HS-27A (cell line): ENCODE measurements around the gene CHPF2.

ENCODE experiments used
- DNase-seq: peaks from one replicate; pipeline ENCODE4 v3.0.0-alpha.2; 2012; ENCODE audit warnings: low read depth, missing footprints

CHPF2 gene

DNA sequence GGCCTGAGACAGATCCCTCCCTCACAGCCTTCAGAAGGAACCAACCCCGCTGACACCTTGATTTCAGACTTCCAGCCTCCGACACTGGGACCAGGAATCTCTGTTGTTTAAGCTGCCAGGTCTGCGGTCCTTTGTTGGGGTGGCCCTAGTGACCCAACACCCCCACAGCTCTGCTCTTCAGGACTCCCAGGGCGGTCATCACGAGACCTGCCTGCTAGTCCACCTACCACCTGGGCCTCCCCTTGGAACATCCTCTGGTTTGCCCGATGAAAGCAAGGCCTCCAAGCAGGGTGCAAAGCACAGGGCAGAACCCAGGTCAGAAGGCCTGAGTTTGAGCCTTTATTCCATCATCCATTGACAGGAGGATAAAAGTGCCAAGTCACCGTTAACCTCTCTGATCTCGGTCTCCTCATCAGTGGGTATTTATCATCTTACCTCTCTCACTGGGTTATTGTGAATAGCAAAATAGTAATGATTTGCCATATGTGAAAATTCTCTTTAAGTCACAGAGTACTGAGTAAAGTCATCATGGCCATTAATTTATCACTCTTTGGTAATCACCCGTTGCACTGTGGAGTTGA lies 33.2 kb downstream of the CHPF2 start:
- no peak for DNase-seq

DNA sequence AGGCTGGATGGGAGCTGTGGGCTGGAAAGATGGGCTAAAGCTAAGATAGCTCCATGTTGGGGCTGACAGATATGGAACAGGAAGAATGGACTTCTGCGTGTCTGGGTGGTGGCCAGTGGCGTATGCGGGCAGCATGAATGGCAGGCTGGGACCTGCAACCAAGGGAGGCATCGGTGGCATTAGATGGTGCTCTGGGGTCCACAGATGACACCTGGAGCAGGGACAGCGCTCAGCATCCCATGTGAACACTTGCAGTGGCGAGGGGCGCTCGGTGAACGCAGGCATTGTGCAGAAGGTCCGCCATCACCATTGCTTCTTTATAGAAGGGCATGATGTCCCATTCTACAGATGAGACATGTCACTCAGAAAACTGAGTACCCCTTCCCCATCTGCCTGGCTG lies 37.2 kb downstream of the CHPF2 start:
- no peak for DNase-seq

DNA sequence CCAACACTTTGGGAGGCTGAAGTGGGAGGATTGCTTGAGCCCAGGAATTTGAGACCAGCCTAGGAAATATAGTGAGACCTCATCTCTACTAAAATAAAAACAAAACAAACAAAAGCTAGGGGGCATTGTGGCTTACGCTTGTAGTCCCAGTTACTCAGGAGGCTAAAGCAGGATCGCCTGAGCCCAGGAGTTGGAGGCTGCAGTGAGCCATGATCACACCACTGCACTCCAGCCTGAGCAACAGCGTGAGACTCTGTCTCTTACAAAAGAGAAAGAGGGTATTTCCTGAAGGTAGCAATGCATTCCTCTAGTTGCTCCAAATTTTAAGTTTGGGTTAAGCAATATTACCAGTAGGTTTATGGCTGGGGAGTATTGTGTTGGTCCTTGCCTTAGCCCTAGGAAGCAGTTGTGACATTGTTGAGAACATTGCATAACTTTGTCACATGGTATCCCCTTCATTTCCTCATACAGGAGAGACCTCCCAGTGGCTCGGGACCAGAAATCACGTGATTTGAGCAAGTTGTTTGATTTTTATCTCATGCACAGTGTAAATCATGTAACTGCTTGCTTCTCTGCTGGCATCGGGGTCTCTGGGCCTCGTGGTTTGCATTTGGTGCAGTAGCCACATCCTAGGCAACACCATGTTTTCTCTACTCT lies 39.5 kb downstream of the CHPF2 start:
- DNase-seq, result no peak

DNA sequence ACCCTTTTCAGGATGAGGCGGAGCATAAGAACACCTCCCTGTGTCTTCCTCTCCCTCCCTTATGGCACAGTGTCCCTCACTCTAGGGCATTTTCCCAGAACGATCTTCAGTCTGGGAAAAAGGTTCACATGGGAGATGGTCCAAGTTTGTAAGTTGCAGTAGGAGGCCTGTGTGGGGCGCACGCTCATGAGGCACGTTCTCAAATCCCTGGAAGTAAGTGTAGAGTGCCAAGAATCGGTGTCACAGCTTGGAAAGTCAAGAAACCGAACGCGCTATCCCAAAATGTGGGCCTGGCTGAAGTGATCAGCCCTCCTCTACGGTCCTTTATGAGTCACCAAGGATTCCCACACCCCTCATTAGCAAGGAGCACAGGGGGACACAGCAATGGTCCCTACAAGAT lies 40.1 kb downstream of the CHPF2 start:
- DNase-seq, result no peak

DNA sequence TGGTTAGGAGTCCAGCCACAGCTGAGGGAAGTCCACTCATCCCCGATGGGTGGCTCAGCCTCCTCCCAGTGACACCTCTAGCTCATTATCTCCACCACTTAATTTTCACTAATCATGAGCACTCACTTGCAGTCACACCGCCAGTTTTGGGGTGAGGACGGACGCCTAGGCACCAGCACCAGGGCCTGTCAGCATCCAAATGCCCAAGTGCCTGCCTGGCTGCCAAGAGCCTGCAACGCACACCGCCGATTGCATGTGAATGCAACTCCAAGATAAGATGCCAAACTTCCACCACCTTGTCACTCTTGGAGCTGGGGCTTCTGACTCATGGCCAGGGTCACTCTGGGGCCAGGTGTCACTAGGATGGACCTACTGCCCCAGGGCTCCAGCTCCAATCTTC lies 40.6 kb downstream of the CHPF2 start:
- no peak for DNase-seq

DNA sequence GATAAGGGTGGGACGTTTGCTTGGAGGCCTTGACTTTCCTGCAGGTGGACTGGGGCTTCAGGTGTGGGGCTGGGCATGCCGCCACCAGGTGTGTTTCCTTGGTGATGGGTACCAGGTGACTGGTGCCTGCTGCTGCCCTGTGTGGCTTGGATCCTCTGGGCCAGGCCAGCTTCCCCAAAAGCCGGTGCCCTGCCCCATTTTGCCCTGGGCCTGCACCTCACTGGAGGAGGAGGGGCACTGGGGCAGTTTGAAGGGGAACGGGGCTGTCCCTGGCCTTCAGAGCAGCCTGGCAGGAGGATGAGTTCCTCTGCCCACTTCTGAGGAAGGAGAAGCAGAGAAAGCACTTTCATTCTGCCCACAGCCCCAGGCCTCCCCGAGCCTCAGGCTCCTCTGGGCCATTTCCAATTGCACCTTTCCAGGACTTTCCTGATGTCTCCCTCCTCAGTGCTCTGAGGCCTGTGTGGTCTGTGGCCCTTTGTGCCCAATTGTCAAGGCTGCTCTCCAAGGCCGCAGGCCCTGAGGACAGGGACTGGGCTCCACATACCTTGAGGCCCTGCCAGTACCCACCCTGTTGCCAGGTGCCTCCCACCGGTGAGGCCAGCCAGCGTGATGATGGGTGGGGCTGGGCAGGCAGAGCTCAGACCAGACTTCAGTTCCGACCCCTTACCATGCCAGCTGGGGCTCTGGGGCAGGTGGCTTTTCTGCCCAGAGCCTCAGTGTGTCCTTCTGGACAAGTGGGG lies 41.5 kb downstream of the CHPF2 start:
- no peak for DNase-seq

DNA sequence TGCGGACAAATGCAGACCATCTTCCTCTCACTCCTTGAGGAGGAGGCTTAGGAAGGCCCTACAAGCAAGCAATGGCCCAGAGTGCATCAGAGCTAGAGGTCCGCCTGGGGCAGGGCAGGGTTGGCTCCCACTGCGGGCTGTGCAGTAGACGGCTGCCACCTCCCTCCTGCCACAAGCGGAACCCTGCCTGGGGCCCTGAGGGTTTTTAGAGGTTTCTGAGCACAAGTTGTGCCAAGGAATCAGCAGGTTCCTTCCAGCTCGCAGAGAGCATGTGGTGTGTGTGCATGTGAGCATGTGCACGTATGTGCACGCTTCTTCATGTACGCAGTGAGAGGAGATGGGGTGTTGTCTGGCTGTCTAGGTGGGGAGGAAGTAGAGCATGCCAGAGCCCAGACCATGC lies 42.1 kb downstream of the CHPF2 start:
- DNase-seq, result no peak

DNA sequence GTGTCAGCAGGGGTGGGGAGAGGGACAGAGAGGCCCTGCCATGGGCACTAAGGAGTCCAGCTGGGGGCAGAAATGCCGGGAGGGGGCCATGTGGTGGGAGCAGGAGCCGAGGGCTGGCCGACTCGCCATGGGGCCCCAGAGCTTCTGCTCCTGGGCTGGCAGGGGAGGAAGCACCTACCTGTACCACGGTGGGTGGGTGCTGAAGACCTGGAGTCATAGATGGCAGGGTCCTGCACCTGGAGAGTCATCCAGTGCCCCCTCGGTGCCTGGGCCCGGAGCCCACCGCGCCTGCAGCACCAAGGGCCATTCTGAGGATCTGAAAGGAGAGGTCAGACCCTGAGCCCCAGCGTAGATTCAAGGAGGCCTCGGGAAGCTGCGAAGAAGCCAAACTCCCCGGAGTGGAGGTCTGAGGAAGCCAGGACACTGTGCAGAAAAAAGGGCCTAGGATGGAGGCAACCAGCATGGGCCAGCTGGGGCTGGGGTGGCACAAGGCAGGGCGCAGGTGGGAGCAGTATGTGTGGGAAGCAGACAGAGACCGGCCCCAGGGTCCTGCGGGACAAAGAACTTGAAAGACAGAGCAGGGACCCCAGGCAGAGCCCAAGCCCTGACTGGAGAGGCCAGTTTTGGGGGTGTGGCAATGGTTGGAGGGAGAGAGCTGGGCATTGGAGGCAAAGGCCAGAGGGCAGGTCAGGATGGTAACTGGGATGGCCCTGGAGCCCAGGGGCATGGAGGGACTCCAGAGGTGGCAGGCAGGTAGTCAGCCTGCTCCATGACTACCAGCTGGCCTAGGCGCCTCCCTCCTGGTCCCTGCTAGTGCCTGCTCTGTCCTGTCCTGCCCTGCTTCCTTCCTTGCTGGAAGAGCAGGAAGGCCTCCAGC lies 42.9 kb downstream of the CHPF2 start:
- DNase-seq, result no peak

DNA sequence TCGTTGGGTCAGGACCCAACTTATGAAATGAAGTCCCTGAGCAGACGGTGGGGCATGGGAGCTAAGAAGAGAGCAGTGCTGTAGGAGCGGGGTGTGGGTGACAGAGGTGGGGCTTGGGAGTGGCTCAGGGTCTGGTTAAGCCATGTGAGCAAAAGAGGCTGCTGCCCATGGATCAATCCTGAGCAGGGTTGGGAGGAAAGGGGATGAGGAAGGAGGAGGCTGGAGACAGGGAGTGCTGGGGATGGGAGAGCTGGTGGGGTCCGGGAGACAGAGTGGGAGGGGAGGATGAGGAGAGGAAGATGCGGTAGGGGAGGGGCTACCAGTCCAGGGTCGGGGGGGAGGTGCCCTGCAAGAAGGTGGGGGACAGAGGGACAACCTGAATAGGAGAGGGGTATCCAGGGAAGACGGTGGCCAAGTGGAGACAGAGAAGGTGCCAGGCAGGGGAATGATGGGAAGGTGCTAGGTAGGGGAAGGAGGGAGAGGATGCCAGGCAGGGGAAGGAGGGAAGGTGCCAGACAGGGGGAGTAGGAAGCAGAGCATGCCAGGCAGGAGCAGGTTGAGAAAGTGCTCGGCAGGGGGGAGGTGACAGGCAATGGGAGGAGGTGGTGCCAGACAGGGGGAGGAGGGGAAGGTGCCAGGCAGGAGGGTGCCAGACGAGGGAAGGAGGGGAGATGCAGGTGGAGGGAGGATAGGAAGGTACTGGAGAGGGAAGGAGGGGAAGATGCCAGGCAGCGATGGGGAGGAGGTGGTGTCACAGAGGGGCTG lies 43.7 kb downstream of the CHPF2 start:
- DNase-seq, result no peak

DNA sequence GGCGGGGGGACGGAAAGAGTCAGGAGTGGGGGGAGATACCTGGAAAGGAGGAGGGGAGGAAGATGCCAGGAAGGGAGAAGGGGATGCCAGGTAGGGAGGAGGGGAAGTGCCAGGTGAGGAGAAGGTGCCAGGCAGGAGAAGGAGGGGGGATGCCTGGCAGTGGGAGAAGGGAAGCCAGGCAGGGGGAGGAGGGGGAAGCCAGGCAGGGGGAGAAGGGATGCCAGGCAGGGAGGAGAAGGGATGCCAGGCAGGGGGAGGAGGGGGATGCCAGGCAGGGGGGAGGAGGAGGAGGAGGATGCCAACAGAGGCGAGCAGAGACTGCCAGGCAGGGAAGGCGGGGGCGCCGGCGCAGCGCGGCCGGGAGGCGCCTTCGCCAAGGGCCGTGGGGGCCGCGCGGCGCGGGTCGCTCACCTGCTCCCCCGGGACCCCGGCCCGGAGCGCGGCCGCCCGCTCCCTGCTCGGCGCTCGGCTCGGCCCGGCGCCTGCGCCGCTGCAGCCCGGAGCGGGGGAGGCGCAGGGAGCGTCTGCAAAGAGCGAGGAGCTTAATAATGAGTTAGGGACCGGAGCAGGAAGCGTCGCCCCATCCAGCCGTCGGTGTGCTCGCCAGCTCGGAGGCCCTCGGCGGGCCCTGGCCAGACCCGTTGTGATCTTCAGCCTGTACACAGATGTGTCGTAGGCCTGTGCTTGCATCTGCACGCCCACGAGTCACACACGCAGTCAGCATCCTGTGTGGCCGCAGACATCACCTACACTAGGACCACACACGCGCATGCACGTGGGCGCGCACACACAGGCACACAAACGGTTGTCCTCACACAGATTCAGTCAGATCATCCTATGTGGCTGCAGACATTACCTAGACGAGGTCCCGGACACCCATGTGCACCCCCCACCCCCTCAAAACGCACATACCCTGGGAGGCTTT lies 44.6 kb downstream of the CHPF2 start:
- DNase-seq, result no peak

DNA sequence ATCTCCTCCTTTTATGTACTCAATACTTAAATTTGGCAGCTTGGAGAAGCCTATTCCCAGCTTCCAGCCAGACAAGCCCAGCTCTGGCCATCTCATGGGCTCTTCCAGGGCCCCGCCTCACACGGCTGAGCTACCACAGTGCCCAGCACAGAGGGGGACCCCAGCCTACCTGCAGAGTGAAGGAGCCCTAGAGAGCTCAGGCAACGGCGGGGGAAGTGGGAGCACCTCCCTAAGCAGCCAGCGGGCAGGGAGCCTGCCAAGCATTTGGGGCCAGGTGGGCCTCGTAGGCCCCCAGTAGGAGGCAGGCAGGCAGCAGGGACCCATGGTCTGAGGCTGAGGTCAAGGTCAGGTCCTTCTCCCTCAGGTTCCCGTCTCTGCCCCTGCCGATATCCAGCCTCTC lies 45.3 kb downstream of the CHPF2 start:
- DNase-seq, result no peak

DNA sequence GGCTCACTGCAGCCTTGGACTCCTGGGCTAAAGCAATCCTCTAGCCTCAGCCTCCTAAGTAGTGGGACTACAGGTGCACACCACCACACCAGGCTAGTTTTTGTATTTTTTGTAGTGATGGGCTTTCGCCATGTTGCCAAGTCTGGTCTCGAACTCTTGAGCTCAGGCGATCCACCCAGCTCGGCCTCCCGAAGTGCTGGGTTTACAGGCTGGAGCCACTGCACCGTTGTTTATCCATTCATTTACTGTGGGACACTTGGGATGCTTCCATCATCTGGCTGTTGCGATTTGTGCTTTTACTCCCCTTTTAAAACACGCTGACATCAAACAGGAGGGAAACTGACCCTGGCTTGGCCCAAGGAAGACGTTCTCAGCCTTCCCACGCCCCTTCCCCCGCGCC lies 46.7 kb downstream of the CHPF2 start:
- DNase-seq, result no peak

DNA sequence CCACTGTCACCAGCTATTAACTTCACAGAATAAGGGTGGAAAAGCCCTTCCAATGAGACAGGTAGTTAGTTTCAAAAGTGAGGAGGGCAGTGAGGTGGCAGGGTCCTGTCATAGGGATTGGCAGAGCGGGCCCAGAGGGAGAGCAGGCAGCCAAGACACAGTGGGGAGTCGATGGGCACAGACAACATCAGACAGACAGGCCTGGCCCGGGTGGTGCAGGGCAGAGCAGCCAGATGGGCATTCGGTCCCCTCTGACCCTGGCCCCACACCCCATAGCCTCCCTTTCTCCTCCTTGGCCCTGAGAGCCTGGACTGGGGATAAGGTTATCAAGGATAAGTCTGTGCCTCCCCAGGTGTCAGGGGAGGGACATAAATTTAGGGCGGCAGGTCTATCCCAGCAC lies 47.6 kb downstream of the CHPF2 start:
- DNase-seq, result no peak

DNA sequence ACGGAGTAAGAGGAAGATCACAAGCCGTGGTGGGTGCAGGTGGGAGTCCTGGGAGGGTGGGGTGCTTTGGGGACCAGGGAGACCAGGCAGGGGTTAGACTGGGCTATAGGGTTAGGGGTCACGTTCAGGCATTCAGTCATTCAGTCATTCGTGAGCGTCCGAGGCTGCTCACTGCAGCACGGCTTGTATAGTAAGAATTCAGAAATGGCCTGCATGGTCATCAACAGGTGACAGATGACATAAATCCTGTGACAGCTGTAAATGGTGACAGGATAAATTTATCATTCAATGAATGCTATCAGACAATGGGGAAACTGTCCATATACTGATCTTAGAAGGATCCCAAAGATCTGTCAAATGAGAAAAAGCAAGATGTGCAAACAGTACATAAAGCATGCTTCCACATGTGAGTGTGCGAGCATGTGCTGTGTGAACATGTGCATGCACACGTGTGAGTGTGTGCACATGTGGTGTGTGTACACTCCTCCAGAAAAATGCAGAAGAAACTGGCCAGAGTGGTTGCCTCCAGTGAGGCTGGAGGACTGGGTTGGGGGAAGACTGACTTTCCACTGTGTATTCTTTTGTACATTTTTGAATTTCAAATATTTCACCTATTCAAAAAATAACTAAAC lies 48.2 kb downstream of the CHPF2 start:
- DNase-seq, result no peak

DNA sequence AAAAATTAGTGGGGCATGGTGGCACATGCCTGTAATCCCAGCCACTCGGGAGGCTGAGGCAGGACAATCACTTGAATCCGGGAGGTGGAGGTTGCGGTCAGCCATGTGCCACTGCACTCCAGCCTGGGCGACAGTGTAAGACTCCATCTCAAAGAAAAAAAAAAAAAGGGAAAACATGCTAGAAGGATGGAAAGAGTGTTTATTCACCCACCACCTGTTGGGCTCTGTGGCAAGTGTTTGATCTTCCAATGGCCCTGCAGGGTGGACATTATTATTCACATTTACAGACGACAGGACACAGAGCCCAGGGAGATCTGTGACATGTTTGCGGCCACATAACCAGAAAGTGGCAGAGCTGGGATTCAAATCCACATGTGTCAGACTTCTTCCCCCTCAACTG lies 49.4 kb downstream of the CHPF2 start:
- no peak for DNase-seq

DNA sequence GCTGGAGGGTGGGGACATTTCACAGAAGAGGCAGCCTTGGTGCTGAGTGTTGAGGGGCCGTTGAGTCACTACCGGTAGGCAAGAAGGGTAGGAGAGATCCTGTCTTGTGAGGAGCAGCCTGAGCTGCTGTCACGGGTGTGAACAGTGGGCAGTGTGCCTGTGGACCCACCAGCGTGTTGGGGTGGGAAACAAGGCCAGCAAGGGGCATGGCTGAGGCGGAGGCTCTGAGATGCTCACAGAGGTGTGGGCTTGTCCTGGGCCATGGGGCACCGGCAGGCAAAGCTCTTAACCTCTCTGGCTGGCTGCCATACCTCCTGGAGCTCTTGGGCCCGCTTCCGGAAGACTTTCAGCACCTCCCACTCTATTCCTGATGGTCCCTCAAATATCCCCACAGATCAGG lies 49.8 kb downstream of the CHPF2 start:
- DNase-seq, result no peak

DNA sequence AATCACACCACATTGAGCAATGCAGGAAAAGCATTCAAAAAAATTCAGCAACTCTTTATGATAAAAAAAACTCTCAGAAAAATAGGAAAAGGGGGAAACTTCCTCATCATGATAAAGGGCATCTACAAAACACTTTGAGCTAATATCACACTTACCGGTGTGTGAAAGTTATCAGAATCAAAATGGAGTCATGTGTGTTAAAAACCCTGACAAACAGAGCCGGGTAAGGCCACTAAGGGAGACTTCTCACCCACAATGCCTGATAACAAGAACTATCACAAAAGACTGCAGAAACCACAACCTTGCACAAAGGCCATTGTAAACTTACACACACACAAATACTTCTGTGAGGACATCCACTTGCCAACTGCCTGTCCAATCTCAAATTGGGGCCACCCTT lies 51.0 kb downstream of the CHPF2 start:
- no peak for DNase-seq

DNA sequence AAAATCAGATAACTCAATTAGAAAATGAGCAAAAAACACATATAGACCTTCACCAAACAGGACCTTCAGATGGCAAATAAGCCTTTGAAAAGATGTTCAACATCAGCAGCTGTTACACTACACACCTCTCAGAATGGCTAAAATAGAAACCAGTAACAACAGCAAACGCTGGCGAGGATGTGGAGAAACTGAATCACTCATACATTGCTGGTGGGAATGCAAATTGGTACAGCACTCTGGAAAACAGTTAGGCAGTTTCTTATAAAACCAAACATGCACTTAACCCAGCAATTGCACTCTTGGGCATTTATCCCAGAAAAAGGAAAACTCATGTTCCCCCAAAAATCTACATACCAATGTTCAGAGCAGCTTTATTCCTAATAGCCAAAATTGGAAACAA lies 53.9 kb downstream of the CHPF2 start:
- no peak for DNase-seq
